K562 (cell line): ENCODE data around the gene IL17D. TPM values are rescaled to one million over a fixed set of nuclear protein-coding genes. Genes with fewer than 3 reads are reported as not detected.

Experiments used
- ATAC-seq: fragments of 200-7000 bp; cut with Tn5 transposase; 3 replicates; pipeline ENCODE4 v1.9.1; 2020; ENCODE audit warnings: moderate library complexity
- BruUV-seq: library from RNA; stranded (reverse); fragments of 400-500 nt; replicated peaks from 2 replicates; lab custom pipeline; 2021; lab: Mats Ljungman, UMichigan
- CTCF ChIA-PET: fragments of 300-600 bp; formaldehyde crosslinking; extraction: SDS; loops from one replicate; lab custom pipeline; 2021; ENCODE audit warnings: low intra/inter-chr PET ratio; lab: Yijun Ruan, JAX
- POLR2A ChIA-PET: fragments of 300-600, 350-650 bp; sonication (Branson Sonifier 250); formaldehyde crosslinking; extraction: SDS; loops from one replicate; lab custom pipeline; 2021; ENCODE audit warnings: antibody characterized with exemption, inconsistent platforms; lab: Yijun Ruan, JAX
- DNase-seq, 4 experiments: peaks; one replicate each; pipeline versions ENCODE4 v3.0.0 to v3.0.0-alpha.2; 2011 to 2018; ENCODE audit warnings: low spot score in 3 of 4, mixed read lengths in 3 of 4; ENCODE audit errors: extremely low read depth in 1 of 4
- FAIRE-seq: peaks from 2 replicates; lab custom pipeline; 2011; peaks lifted over from hg19 to GRCh38; lab: Jason Lieb, UNC
- H2AFZ ChIP-seq: 2 replicates; pipeline ENCODE4 v1.6.0; 2011; ENCODE audit warnings: low read depth, low read length, control low read depth, inconsistent platforms
- H3K27ac ChIP-seq: fragments of 200-600 bp; 3 replicates; pipeline ENCODE4 v1.8.0; 2011; ENCODE audit warnings: low read depth, mild to moderate bottlenecking, control low read depth, inconsistent platforms, low read length, moderate library complexity, mixed read lengths; ENCODE audit errors: extremely low read depth
- H3K27me3 ChIP-seq, 2 experiments: fragments of 300-600 bp in 1 of 2; 2 replicates in 1 of 2; 3 replicates in 1 of 2; pipeline versions ENCODE4 v1.6.0 to v1.8.0; 2011; ENCODE audit warnings: inconsistent platforms in 2 of 2, low read length in 2 of 2, mild to moderate bottlenecking in 1 of 2, mixed read lengths in 1 of 2, moderate library complexity in 1 of 2; ENCODE audit not compliant: control insufficient read depth in 2 of 2, insufficient read depth in 2 of 2
- H3K36me3 ChIP-seq: fragments of 300-600 bp; 3 replicates; pipeline ENCODE4 v1.8.0; 2011; ENCODE audit warnings: mild to moderate bottlenecking, low read length, inconsistent platforms; ENCODE audit not compliant: control insufficient read depth, insufficient read depth
- H3K4me1 ChIP-seq, 2 experiments: fragments of 200-600 bp in 1 of 2; replicated peaks in 1 of 2; 2 replicates in 1 of 2; 3 replicates in 1 of 2; pipeline versions ENCODE4 v1.5.1 to v1.8.0; 2011; ENCODE audit warnings: inconsistent platforms in 2 of 2, low read length in 2 of 2, mild to moderate bottlenecking in 1 of 2, mixed read lengths in 1 of 2, moderate library complexity in 1 of 2; ENCODE audit not compliant: control insufficient read depth in 2 of 2, insufficient read depth in 2 of 2
- H3K4me2 ChIP-seq: 2 replicates; pipeline ENCODE4 v1.6.1; 2011; ENCODE audit warnings: low read length, control low read depth, inconsistent platforms, mixed read lengths; ENCODE audit not compliant: insufficient read depth
- H3K4me3 ChIP-seq: fragments of 200-600 bp; sonication (generic), shearing (Covaris generic); 2 replicates; pipeline ENCODE4 v1.5.1; 2016; ENCODE audit warnings: control low read depth, inconsistent platforms
- H3K79me2 ChIP-seq: fragments of 200-600 bp; 3 replicates; pipeline ENCODE4 v1.8.0; 2011; ENCODE audit warnings: low read length, inconsistent platforms; ENCODE audit not compliant: control insufficient read depth, insufficient read depth
- H3K9ac ChIP-seq, 2 experiments: 2 replicates each; pipeline versions ENCODE4 v1.6.0 to v1.6.1; 2011; ENCODE audit warnings: low read depth in 2 of 2, low read length in 2 of 2, control low read depth in 1 of 2, inconsistent platforms in 1 of 2, mild to moderate bottlenecking in 1 of 2, mixed read lengths in 1 of 2; ENCODE audit not compliant: insufficient read depth in 1 of 2
- H3K9me1 ChIP-seq: one replicate; pipeline ENCODE4 v1.6.0; 2011; ENCODE audit warnings: inconsistent platforms, mild to moderate bottlenecking, low read length, moderate library complexity; ENCODE audit not compliant: control insufficient read depth, insufficient read depth
- H3K9me3 ChIP-seq: replicated peaks from 2 replicates; pipeline ENCODE4 v1.5.1; 2011; ENCODE audit warnings: low read depth, low read length, inconsistent platforms; ENCODE audit not compliant: control insufficient read depth, insufficient read depth
- H4K20me1 ChIP-seq: replicated peaks from 2 replicates; pipeline ENCODE4 v1.6.1; 2011; ENCODE audit warnings: low read length, inconsistent platforms, mixed read lengths; ENCODE audit not compliant: control insufficient read depth, insufficient read depth
- NFRKB ChIP-seq: fragments of 450-650 bp; IDR thresholded peaks from 2 replicates; pipeline ENCODE4 v1.6.1; 2016; ENCODE audit warnings: low read depth
- RBM14 ChIP-seq: fragments of 200-400 bp; formaldehyde crosslinking; IDR thresholded peaks from 2 replicates; pipeline ENCODE4 v1.6.1; 2018; ENCODE audit warnings: low read depth, mild to moderate bottlenecking, low read length, moderate library complexity, borderline replicate concordance; ENCODE audit not compliant: insufficient read depth
- SIN3B ChIP-seq: fragments of 450-650 bp; IDR thresholded peaks from 2 replicates; pipeline ENCODE4 v1.6.1; 2017; ENCODE audit warnings: low read depth, mild to moderate bottlenecking, moderate library complexity
- SOX6 ChIP-seq: fragments of 450-650 bp; IDR thresholded peaks from 2 replicates; pipeline ENCODE4 v1.6.1; 2014; ENCODE audit warnings: mild to moderate bottlenecking
- TAF15 ChIP-seq: fragments of 200-400 bp; formaldehyde crosslinking; IDR thresholded peaks from 2 replicates; pipeline ENCODE4 v1.6.1; 2017; ENCODE audit warnings: mild to moderate bottlenecking, low read depth, low read length, moderate library complexity
- YY1 ChIP-seq, 3 experiments: IDR thresholded peaks; 2 replicates each; pipeline ENCODE4 v1.6.1; 2011; ENCODE audit warnings: low read length in 2 of 3, mild to moderate bottlenecking in 2 of 3, moderate library complexity in 2 of 3, borderline replicate concordance in 1 of 3, control low read depth in 1 of 3, low read depth in 1 of 3; ENCODE audit not compliant: insufficient read depth in 3 of 3, insufficient replicate concordance in 2 of 3, control insufficient read depth in 1 of 3, insufficient read length in 1 of 3; ENCODE audit errors: extremely low read depth in 1 of 3
- ZMIZ1 ChIP-seq, 2 experiments: fragments of 150-350 bp in 1 of 2; IDR thresholded peaks; 2 replicates each; pipeline ENCODE4 v1.6.1; 2012 to 2016; ENCODE audit warnings: low read depth in 2 of 2, low read length in 2 of 2, mild to moderate bottlenecking in 1 of 2, moderate library complexity in 1 of 2
- ZNF668 ChIP-seq: fragments of 250-450 bp; sonication (Bioruptor Pico); IDR thresholded peaks from 2 replicates; pipeline ENCODE4 v1.8.0; 2022; ENCODE audit warnings: mild to moderate bottlenecking, inconsistent platforms
- WGBS: fragments of 100-300 bp; shearing (Covaris generic); methylation state at CpG from one replicate; pipeline ENCODE4 v1.1.6; 2016; ENCODE audit warnings: low coverage, mixed read lengths; ENCODE audit not compliant: insufficient coverage; ENCODE audit errors: missing lambda C conversion rate; 5-methylcytosine and 5-hydroxymethylcytosine counted together
- in situ Hi-C: fragments of 300-500 bp; cut with MboI; formaldehyde crosslinking; loops from 4 replicates; pipeline ENCODE4 v1.15.0; 2018; ENCODE audit warnings: inconsistent platforms, mixed read lengths
- intact Hi-C: fragments of 100-400 bp; cut with micrococcal nuclease; formaldehyde crosslinking; loops from 2 replicates; pipeline ENCODE4 v1.14.2; 2022
- polyA plus RNA-seq, 8 experiments: library from polyadenylated mRNA; depleted of rRNA in 4 of 8; stranded (reverse) in 5 of 8; unstranded in 3 of 8; fragments of >200 nt; fragmentation: Nextera tagmentation in 2 of 8; fragmentation: Illumina TruSeq in 1 of 8; extraction: Ambion mirVana in 2 of 8; extraction: Trizol in 1 of 8; gene quantifications; 2 replicates each; pipeline versions ENCODE4 v1.2.1 to v1.2.3, GENCODE V29; 2011 to 2014; ENCODE audit warnings: inconsistent platforms in 1 of 8, missing spikeins in 1 of 8
- total RNA-seq, 7 experiments: library from RNA; depleted of rRNA in 6 of 7; stranded (reverse); fragments of >200 nt in 6 of 7; fragmentation: Illumina TruSeq in 2 of 7; extraction: Trizol in 2 of 7; gene quantifications; 2 replicates each; pipeline versions ENCODE4 v1.2.1 to v1.2.3, GENCODE V29; 2011 to 2021; ENCODE audit warnings: low replicate concordance in 1 of 7

Gene IL17D
- total and polyA plus RNA-seq, 9 of the 15 experiments (the other 6 are each of a cell fraction or from before 2014, with no cell fraction given) = 0.04 to 0.55 (median 0.13) TPM; not detected in 4

GRCh38 chr13:20701461-20701860 is 2.0 kb upstream of the IL17D start:
- H2AFZ ChIP-seq = no peak overlapping the region
- ChIA-PET POLR2A (interaction anchor here (0.6 to 2.0 kb wide), 2 partner anchors 14 to 15 kb away, joined by 5 read pairs; no protein-coding TSS in a partner anchor), CTCF (no interaction called here)
- no peak for ATAC-seq
- no TSS peak for BruUV-seq
- H3K9me3 ChIP-seq = no peaks in the 10 kb centered on the region
- peaks cover 4 to 11% of the 10 kb centered on the region in 2 experiments; a peak in 3 of 5 replicates for H3K4me1 ChIP-seq
- no peak overlapping the region for H3K4me2 ChIP-seq
- H4K20me1 ChIP-seq = no peaks in the 10 kb centered on the region
- H3K27me3 ChIP-seq = peaks cover 17 to 21% of the 10 kb centered on the region in 2 experiments; a peak in 4 of 5 replicates
- no peaks in the 10 kb centered on the region for H3K9me1 ChIP-seq
- intact Hi-C loops (no loop called here), in situ Hi-C loops (no loop called here)
- H3K36me3 ChIP-seq = no peaks in the 10 kb centered on the region
- no peaks in the 10 kb centered on the region for H3K79me2 ChIP-seq
- TF ChIP-seq RBM14 (no peak), ZNF668 (CRISPR knock-in tag) (no peak), ZMIZ1 (IDR thresholded peaks at IDR 0.05; ENCODE audit: low read depth in 2 of 2, low read length in 2 of 2) (no peak), TAF15 (no peak), YY1 (IDR thresholded peaks at IDR 0.05; ENCODE audit: borderline replicate concordance in 1 of 3, control insufficient read depth in 1 of 3, extremely low read depth in 1 of 3, insufficient read depth in 3 of 3, insufficient read length in 1 of 3, insufficient replicate concordance in 2 of 3, low read depth in 1 of 3, low read length in 2 of 3) (no peak), NFRKB (no peak), SIN3B (no peak), SOX6 (no peak)
- FAIRE-seq = no peak
- 67% methylated on average over 3 of the region's 3 CpGs for WGBS
- H3K4me3 ChIP-seq = no peak overlapping the region
- no peak for DNase-seq
- no peak overlapping the region for H3K9ac ChIP-seq
- no peak overlapping the region for H3K27ac ChIP-seq
